Measurements from ENCODE around the gene RGS3.
"Not testable (repeated sequence)": the region's sequence is repeated elsewhere in the genome, so short reads cannot be mapped to it uniquely, and the experiment has no call there.

RGS3 gene

GRCh38 chr9:113463418-113464285 lies at the start of gene RGS3:
Gene RGS3 (plus strand): TSS chr9:113463727. CDS start chr9:113463803, 76 bp downstream.
- DNase-seq, result peak in 1 of 2 experiments; percentile 19
- TF ChIP-seq GATA1 (IDR thresholded peaks at IDR 0.05; ENCODE audit: low read depth, low read length) (no peak), POLR2A (IDR thresholded peaks at IDR 0.05; ENCODE audit: low read length) (no peak)

- no peak for TF ChIP-seq POLR2A (IDR thresholded peaks at IDR 0.05; ENCODE audit: low read length)
- no peak for DNase-seq
These were observed 47.3 kb upstream of the RGS3 start for GRCh38 chr9:113416149-113416721.

GRCh38 chr9:113417370-113417769 lies 46.2 kb upstream of the RGS3 start:
- DNase-seq, result peak; percentile 36 to 48
- TF ChIP-seq POLR2A (IDR thresholded peaks at IDR 0.05; ENCODE audit: low read length) (no peak), GATA1 (IDR thresholded peaks at IDR 0.05; ENCODE audit: low read depth, low read length) (no peak)

- TF ChIP-seq POLR2A (IDR thresholded peaks at IDR 0.05; ENCODE audit: low read length) (no peak), GATA1 (IDR thresholded peaks at IDR 0.05; ENCODE audit: low read depth, low read length) (no peak)
- no peak for DNase-seq
These were observed 41.8 kb upstream of the RGS3 start for GRCh38 chr9:113421726-113422125.

- TF ChIP-seq GATA1 (IDR thresholded peaks at IDR 0.05; ENCODE audit: low read depth, low read length), result no peak
- no peak for TF ChIP-seq POLR2A (IDR thresholded peaks at IDR 0.05; ENCODE audit: low read length)
- no peak for DNase-seq
These were observed 38.5 kb upstream of the RGS3 start for GRCh38 chr9:113425072-113425471.

- no peak for DNase-seq
- TF ChIP-seq GATA1 (IDR thresholded peaks at IDR 0.05; ENCODE audit: low read depth, low read length), result no peak
- no peak for TF ChIP-seq POLR2A (IDR thresholded peaks at IDR 0.05; ENCODE audit: low read length)
These were observed 36.8 kb upstream of the RGS3 start for GRCh38 chr9:113426701-113427100.

- TF ChIP-seq POLR2A (IDR thresholded peaks at IDR 0.05; ENCODE audit: low read length), result no peak
- no peak for TF ChIP-seq GATA1 (IDR thresholded peaks at IDR 0.05; ENCODE audit: low read depth, low read length)
- peak in 1 of 2 experiments; percentile 18 for DNase-seq
These were observed 35.9 kb upstream of the RGS3 start for GRCh38 chr9:113427629-113428028.

- TF ChIP-seq GATA1 (IDR thresholded peaks at IDR 0.05; ENCODE audit: low read depth, low read length) (no peak), POLR2A (IDR thresholded peaks at IDR 0.05; ENCODE audit: low read length) (no peak)
- no peak for DNase-seq
These were observed 35.4 kb upstream of the RGS3 start for GRCh38 chr9:113428062-113428615.

- TF ChIP-seq POLR2A (IDR thresholded peaks at IDR 0.05; ENCODE audit: low read length) (no peak), GATA1 (IDR thresholded peaks at IDR 0.05; ENCODE audit: low read depth, low read length) (no peak)
- DNase-seq, result no peak
These were observed 32.3 kb upstream of the RGS3 start for GRCh38 chr9:113431191-113431590.

GRCh38 chr9:113436728-113437515 lies 26.6 kb upstream of the RGS3 start:
- no peak for DNase-seq
- TF ChIP-seq POLR2A (IDR thresholded peaks at IDR 0.05; ENCODE audit: low read length) (no peak), GATA1 (IDR thresholded peaks at IDR 0.05; ENCODE audit: low read depth, low read length) (no peak)

GRCh38 chr9:113437716-113438115 lies 25.8 kb upstream of the RGS3 start:
- DNase-seq, result not testable (repeated sequence)

- TF ChIP-seq GATA1 (IDR thresholded peaks at IDR 0.05; ENCODE audit: low read depth, low read length), result no peak
- TF ChIP-seq POLR2A (IDR thresholded peaks at IDR 0.05; ENCODE audit: low read length), result no peak
- no peak for DNase-seq
These were observed 18.8 kb upstream of the RGS3 start for GRCh38 chr9:113444736-113445135.

- peak; percentile 43 to 71 for DNase-seq
- TF ChIP-seq POLR2A (IDR thresholded peaks at IDR 0.05; ENCODE audit: low read length) (no peak), GATA1 (IDR thresholded peaks at IDR 0.05; ENCODE audit: low read depth, low read length) (no peak)
These were observed 17.2 kb upstream of the RGS3 start for GRCh38 chr9:113446323-113446740.

- DNase-seq, result no peak
- TF ChIP-seq GATA1 (IDR thresholded peaks at IDR 0.05; ENCODE audit: low read depth, low read length) (no peak), POLR2A (IDR thresholded peaks at IDR 0.05; ENCODE audit: low read length) (no peak)
These were observed 14.2 kb upstream of the RGS3 start for GRCh38 chr9:113449376-113449775.

Data from erythroblast (primary cell).